NCI-H2107 treated with DMSO at 0.1 percent for 48 hours (cell line): ENCODE measurements around the gene WDR38.
"Not testable (repeated sequence)": the region's sequence is repeated elsewhere in the genome, so short reads cannot be mapped to it uniquely, and the experiment has no call there.

Experiments used
- DNase-seq: peaks from one replicate; lab custom pipeline; 2025; ENCODE audit not compliant: unreplicated experiment; lab: John Stamatoyannopoulos, UW

Gene WDR38

GRCh38 chr9:124831642-124832364, 21.5 kb upstream of the WDR38 start:
- no peak for DNase-seq

- DNase-seq: no peak
Measured at GRCh38 chr9:124834591-124834990, 18.7 kb upstream of the WDR38 start.

- DNase-seq: peak; percentile 53
Measured at GRCh38 chr9:124835026-124835557, 18.2 kb upstream of the WDR38 start.

GRCh38 chr9:124838132-124838531, 15.1 kb upstream of the WDR38 start:
- not testable (repeated sequence) for DNase-seq

GRCh38 chr9:124838567-124839275, 14.5 kb upstream of the WDR38 start:
- not testable (repeated sequence) for DNase-seq

GRCh38 chr9:124839612-124840299, 13.5 kb upstream of the WDR38 start:
- DNase-seq: no peak

GRCh38 chr9:124840300-124840833, 12.9 kb upstream of the WDR38 start:
- no peak for DNase-seq

GRCh38 chr9:124841075-124841821, 12.0 kb upstream of the WDR38 start:
- DNase-seq: no peak

GRCh38 chr9:124843456-124844034, 9.7 kb upstream of the WDR38 start:
- DNase-seq: no peak

GRCh38 chr9:124844291-124844690, 9.0 kb upstream of the WDR38 start:
- no peak for DNase-seq

- DNase-seq: not testable (repeated sequence)
Measured at GRCh38 chr9:124846467-124846866, 6.8 kb upstream of the WDR38 start.

- DNase-seq: no peak
Measured at GRCh38 chr9:124846969-124847368, 6.3 kb upstream of the WDR38 start.

GRCh38 chr9:124849801-124850200, 3.5 kb upstream of the WDR38 start:
- no peak for DNase-seq

- DNase-seq: no peak
Measured at GRCh38 chr9:124852121-124852828, 985 bp upstream of the WDR38 start.

- no peak for DNase-seq
Measured at GRCh38 chr9:124853605-124854143, 414 bp downstream of the WDR38 start.

GRCh38 chr9:124854161-124854560, 901 bp downstream of the WDR38 start:
- no peak for DNase-seq

- DNase-seq: no peak
Measured at GRCh38 chr9:124854822-124855221, 1.6 kb downstream of the WDR38 start.

- DNase-seq: no peak
Measured at GRCh38 chr9:124855566-124855943, 2.3 kb downstream of the WDR38 start.

GRCh38 chr9:124855944-124856765, 2.9 kb downstream of the WDR38 start:
- no peak for DNase-seq
